Measurements from ENCODE around the gene PCYT1A.

The PCYT1A gene

GRCh38 chr3:196327405-196327804 lies 39.9 kb upstream of the PCYT1A start:
- no peak for TF ChIP-seq CTCF (IDR thresholded peaks at IDR 0.05; ENCODE audit: low read depth, low read length)
- Histone ChIP-seq H3K36me3 (no peaks in the 10 kb centered on the region; the same call in 1 of the 2 replicates), H3K27me3 (no peaks in the 10 kb centered on the region), H3K9me3 (no peaks in the 10 kb centered on the region), H3K4me1 (no peaks in the 10 kb centered on the region; the same call in 1 of the 2 replicates), H3K4me3 (ENCODE audit: low read depth, low read length) (no peak overlapping the region)
- DNase-seq, result no peak

- Histone ChIP-seq H3K9me3 (no peaks in the 10 kb centered on the region), H3K4me1 (no peaks in the 10 kb centered on the region; the same call in 1 of the 2 replicates), H3K36me3 (no peaks in the 10 kb centered on the region; the same call in 1 of the 2 replicates), H3K4me3 (ENCODE audit: low read depth, low read length) (no peak overlapping the region), H3K27me3 (no peaks in the 10 kb centered on the region)
- no peak for TF ChIP-seq CTCF (IDR thresholded peaks at IDR 0.05; ENCODE audit: low read depth, low read length)
- DNase-seq, result no peak
Observed at GRCh38 chr3:196326936-196327335, 39.4 kb upstream of the PCYT1A start.

GRCh38 chr3:196323691-196324090 lies 36.2 kb upstream of the PCYT1A start:
- no peaks in the 10 kb centered on the region; the same call in 1 of the 2 replicates for H3K4me1 ChIP-seq
- no peaks in the 10 kb centered on the region for H3K27me3 ChIP-seq
- no peak overlapping the region for H3K4me3 ChIP-seq (ENCODE audit: low read depth, low read length)
- DNase-seq, result peak; percentile 80
- no peaks in the 10 kb centered on the region; the same call in 1 of the 2 replicates for H3K36me3 ChIP-seq
- peak; percentile 73 for TF ChIP-seq CTCF (IDR thresholded peaks at IDR 0.05; ENCODE audit: low read depth, low read length)
- no peaks in the 10 kb centered on the region for H3K9me3 ChIP-seq

GRCh38 chr3:196323016-196323415 lies 35.5 kb upstream of the PCYT1A start:
- Histone ChIP-seq H3K27me3 (no peaks in the 10 kb centered on the region), H3K4me1 (no peaks in the 10 kb centered on the region; the same call in 1 of the 2 replicates), H3K36me3 (no peaks in the 10 kb centered on the region; the same call in 1 of the 2 replicates), H3K4me3 (ENCODE audit: low read depth, low read length) (no peak overlapping the region), H3K9me3 (no peaks in the 10 kb centered on the region)
- TF ChIP-seq CTCF (IDR thresholded peaks at IDR 0.05; ENCODE audit: low read depth, low read length), result no peak
- no peak for DNase-seq

GRCh38 chr3:196321162-196321561 lies 33.6 kb upstream of the PCYT1A start:
- DNase-seq, result no peak
- H3K4me1 ChIP-seq, result no peaks in the 10 kb centered on the region; the same call in 1 of the 2 replicates

More at GRCh38 chr3:196321162-196321561, 33.6 kb upstream of the PCYT1A start:
- no peak for TF ChIP-seq CTCF (IDR thresholded peaks at IDR 0.05; ENCODE audit: low read depth, low read length)
- no peak overlapping the region for H3K4me3 ChIP-seq (ENCODE audit: low read depth, low read length)
- H3K27me3 ChIP-seq, result no peaks in the 10 kb centered on the region
- no peaks in the 10 kb centered on the region for H3K36me3 ChIP-seq
- H3K9me3 ChIP-seq, result no peaks in the 10 kb centered on the region
